ENCODE results near the gene DBNL.
A peak's percentile ranks its signal among the peaks of the same experiment; 100 is the strongest.

The DBNL gene

GRCh38 chr7:44100458-44101302 lies 56.2 kb downstream of the DBNL start:
- no peak for DNase-seq

- no peak for DNase-seq
Observed at GRCh38 chr7:44101303-44101965, 56.9 kb downstream of the DBNL start.

- DNase-seq = no peak
Observed at GRCh38 chr7:44101966-44102845, 57.7 kb downstream of the DBNL start.

GRCh38 chr7:44102846-44103565 lies 58.5 kb downstream of the DBNL start:
- no peak for DNase-seq

- DNase-seq = no peak
Observed at GRCh38 chr7:44103566-44103922, 59.0 kb downstream of the DBNL start.

GRCh38 chr7:44103923-44104859 lies 59.7 kb downstream of the DBNL start, which contains the start of gene AEBP1:
AEBP1 (plus strand) TSS chr7:44104345; CDS start chr7:44104666, 321 bp downstream.
- DNase-seq = peak in 1 of 2 donors; percentile 12

GRCh38 chr7:44104860-44105771 lies 60.6 kb downstream of the DBNL start:
- DNase-seq = no peak

GRCh38 chr7:44105832-44106231 lies 61.3 kb downstream of the DBNL start:
- no peak for DNase-seq

GRCh38 chr7:44106311-44107065 lies 62.0 kb downstream of the DBNL start:
- DNase-seq = no peak

- no peak for DNase-seq
Observed at GRCh38 chr7:44107116-44107960, 62.8 kb downstream of the DBNL start.

- no peak for DNase-seq
Observed at GRCh38 chr7:44107961-44108767, 63.7 kb downstream of the DBNL start.

GRCh38 chr7:44108768-44109750 lies 64.6 kb downstream of the DBNL start:
- DNase-seq = no peak

GRCh38 chr7:44109991-44110390 lies 65.5 kb downstream of the DBNL start:
- no peak for DNase-seq

GRCh38 chr7:44110719-44111635 lies 66.5 kb downstream of the DBNL start:
- DNase-seq = no peak

All from inflammatory macrophage (primary cell).